SK-N-SH (cell line): Measurements from ENCODE around the gene GSS. TPM values are rescaled to one million over a fixed set of nuclear protein-coding genes. Genes with fewer than 3 reads are reported as not detected.

Experiments
- CTCF ChIA-PET: fragments of 300-600, 350-600 bp; formaldehyde crosslinking; extraction: SDS; loops from one replicate; lab custom pipeline; 2021; lab: Yijun Ruan, JAX
- POLR2A ChIA-PET: fragments of 350-600 bp; sonication (Branson Sonifier 250); formaldehyde crosslinking; extraction: SDS; loops from one replicate; lab custom pipeline; 2020; ENCODE audit warnings: antibody characterized with exemption, inconsistent platforms; lab: Yijun Ruan, JAX
- DNase-seq: peaks from one replicate; pipeline ENCODE4 v3.0.0; 2012
- H2AFZ ChIP-seq: fragments of 200-600 bp; sonication (generic); 2 replicates; pipeline ENCODE4 v1.8.1; 2016; ENCODE audit warnings: antibody characterized with exemption, mild to moderate bottlenecking, low read depth
- H3F3A ChIP-seq: fragments of 200-600 bp; sonication (generic); replicated peaks from 2 replicates; pipeline ENCODE3; 2016; ENCODE audit warnings: antibody characterized with exemption, mild to moderate bottlenecking; ENCODE audit not compliant: insufficient read depth
- H3K27ac ChIP-seq, 2 experiments: fragments of 200-500 bp in 1 of 2; fragments of 200-600 bp in 1 of 2; sonication (Bioruptor generic) in 1 of 2; sonication (generic), shearing (Covaris generic) in 1 of 2; 2 replicates each; pipeline versions ENCODE4 v1.5.1 to v1.6.1; 2014 to 2016; ENCODE audit warnings: low read depth in 2 of 2, inconsistent platforms in 1 of 2, low read length in 1 of 2, mild to moderate bottlenecking in 1 of 2, mixed read lengths in 1 of 2
- H3K27me3 ChIP-seq: fragments of 200-600 bp; sonication (generic), shearing (Covaris generic); 2 replicates; pipeline ENCODE4 v1.6.1; 2016; ENCODE audit warnings: mixed run types; ENCODE audit not compliant: insufficient read depth
- H3K36me3 ChIP-seq, 2 experiments: fragments of 200-500 bp in 1 of 2; fragments of 200-600 bp in 1 of 2; sonication (Bioruptor generic) in 1 of 2; sonication (generic) in 1 of 2; replicated peaks in 1 of 2; 2 replicates each; pipeline versions ENCODE3 to v1.5.1; 2014 to 2016; ENCODE audit warnings: low read length in 1 of 2, mild to moderate bottlenecking in 1 of 2; ENCODE audit not compliant: insufficient read depth in 2 of 2, control insufficient read depth in 1 of 2
- H3K4me1 ChIP-seq, 2 experiments: fragments of 200-500 bp in 1 of 2; fragments of 200-600 bp in 1 of 2; sonication (Bioruptor generic) in 1 of 2; sonication (generic), shearing (Covaris generic) in 1 of 2; 2 replicates each; pipeline versions ENCODE4 v1.5.1 to v1.6.1; 2014 to 2016; ENCODE audit warnings: low read depth in 1 of 2, low read length in 1 of 2, mixed run types in 1 of 2; ENCODE audit not compliant: insufficient read depth in 2 of 2, control insufficient read depth in 1 of 2
- H3K4me2 ChIP-seq: fragments of 200-600 bp; sonication (generic), shearing (Covaris generic); 2 replicates; pipeline ENCODE4 v1.6.1; 2017; ENCODE audit warnings: mixed run types
- H3K4me3 ChIP-seq, 2 experiments: fragments of 200-500 bp in 1 of 2; fragments of 200-600 bp in 1 of 2; sonication (Bioruptor generic) in 1 of 2; sonication (generic), shearing (Covaris generic) in 1 of 2; 2 replicates each; pipeline versions ENCODE4 v1.5.1 to v1.8.1; 2014 to 2016; ENCODE audit warnings: low read depth in 2 of 2, inconsistent platforms in 1 of 2, low read length in 1 of 2, mild to moderate bottlenecking in 1 of 2, mixed read lengths in 1 of 2, moderate library complexity in 1 of 2
- H3K79me2 ChIP-seq: fragments of 200-600 bp; sonication (generic); 2 replicates; pipeline ENCODE4 v1.8.1; 2017; ENCODE audit warnings: mild to moderate bottlenecking; ENCODE audit not compliant: insufficient read depth
- H3K9ac ChIP-seq: fragments of 200-600 bp; sonication (generic); 2 replicates; pipeline ENCODE4 v1.6.1; 2017; ENCODE audit warnings: mixed run types
- H3K9me2 ChIP-seq: fragments of 200-600 bp; sonication (generic); 2 replicates; pipeline ENCODE4 v1.6.1; 2017; ENCODE audit warnings: mixed run types
- H3K9me3 ChIP-seq: fragments of 200-600 bp; sonication (generic); 2 replicates; pipeline ENCODE4 v1.6.1; 2017; ENCODE audit warnings: mixed run types, mild to moderate bottlenecking, moderate library complexity
- H4K20me1 ChIP-seq: fragments of 200-600 bp; sonication (generic); 2 replicates; pipeline ENCODE4 v1.6.1; 2017; ENCODE audit warnings: mild to moderate bottlenecking, mixed run types; ENCODE audit not compliant: insufficient read depth
- CHD2 ChIP-seq: fragments of 150-350 bp; IDR thresholded peaks from 2 replicates; pipeline ENCODE4 v1.6.1; 2018; ENCODE audit warnings: low read length; ENCODE audit not compliant: partially characterized antibody
- EP300 ChIP-seq, 2 experiments: IDR thresholded peaks; 2 replicates each; pipeline versions ENCODE4 v1.4.0 to v1.6.1; 2012; ENCODE audit warnings: borderline replicate concordance in 1 of 2, low read depth in 1 of 2, low read length in 1 of 2
- EZH2phosphoT487 ChIP-seq: fragments of 200-600 bp; sonication (generic); IDR thresholded peaks from 2 replicates; pipeline ENCODE4 v1.6.1; 2017; ENCODE audit warnings: low read depth, mixed run types, mild to moderate bottlenecking, antibody characterized with exemption, moderate library complexity, borderline replicate concordance
- FOSL2 ChIP-seq: IDR thresholded peaks from 2 replicates; pipeline ENCODE4 v1.4.0; 2012; ENCODE audit warnings: low read depth, mild to moderate bottlenecking, moderate library complexity, borderline replicate concordance
- FOXM1 ChIP-seq: IDR thresholded peaks from 2 replicates; pipeline ENCODE4 v1.4.0; 2012; ENCODE audit warnings: low read depth, mild to moderate bottlenecking
- MEF2A ChIP-seq: IDR thresholded peaks from 2 replicates; pipeline ENCODE4 v1.4.0; 2012; ENCODE audit warnings: low read depth, borderline replicate concordance
- NRF1 ChIP-seq: IDR thresholded peaks from 2 replicates; pipeline ENCODE4 v1.6.1; 2012; ENCODE audit warnings: low read depth, mild to moderate bottlenecking, low read length
- TCF12 ChIP-seq: IDR thresholded peaks from 2 replicates; pipeline ENCODE4 v1.4.0; 2012
- USF1 ChIP-seq: IDR thresholded peaks from 2 replicates; pipeline ENCODE4 v1.4.0; 2012; ENCODE audit warnings: low read depth, borderline replicate concordance
- WGBS: methylation state at CpG from one replicate; pipeline ENCODE4 v1.1.6; 2017; ENCODE audit warnings: low lambda C conversion rate; 5-methylcytosine and 5-hydroxymethylcytosine counted together
- polyA plus RNA-seq, 3 experiments: library from polyadenylated mRNA; depleted of rRNA; stranded (reverse); fragments of >200 nt; gene quantifications; 2 replicates each; pipeline ENCODE4 v1.2.3, GENCODE V29; 2012
- TF ChIP-seq, protein P1 (sequence below): IDR thresholded peaks from 2 replicates; pipeline ENCODE4 v1.6.1; 2012; ENCODE audit warnings: mild to moderate bottlenecking, low read depth, low read length, moderate library complexity
- TF ChIP-seq, protein P2 (sequence below): fragments of 150-350 bp; IDR thresholded peaks from 2 replicates; pipeline ENCODE4 v1.6.1; 2016; ENCODE audit warnings: mild to moderate bottlenecking, low read depth, low read length

GSS gene
- polyA plus RNA-seq, 1 of the 3 experiments (the other 2 are of a cell fraction): 95.6 TPM

GRCh38 chr20:34951652-34952051 is 4.0 kb downstream of the GSS start:
- ChIA-PET CTCF (interaction anchor here (0.6 to 2.3 kb wide), 4 partner anchors 10 to 117 kb away, joined by 3 to 9 read pairs (median 3); no protein-coding TSS in a partner anchor), POLR2A (no interaction called here)
- Histone ChIP-seq H3K9ac (no peak overlapping the region), H4K20me1 (no peaks in the 10 kb centered on the region), H3K36me3 (peaks cover 12 to 31% of the 10 kb centered on the region in 2 experiments), H3F3A (peaks cover 9% of the 10 kb centered on the region), H3K9me3 (no peaks in the 10 kb centered on the region), H3K9me2 (no peaks in the 10 kb centered on the region), H3K27me3 (no peaks in the 10 kb centered on the region), H2AFZ (no peak overlapping the region), H3K4me2 (no peak overlapping the region), H3K79me2 (peaks cover 33% of the 10 kb centered on the region; the same call in 1 of the 2 replicates), H3K4me3 (no peak overlapping the region), H3K27ac (no peak overlapping the region), H3K4me1 (peaks cover 10 to 23% of the 10 kb centered on the region in 2 experiments; a peak in 3 of 4 replicates)
- no peak for DNase-seq
- TF ChIP-seq FOXM1 (no peak), CHD2 (no peak), FOSL2 (no peak), NRF1 (no peak), EZH2phosphoT487 (no peak), EP300 (IDR thresholded peaks at IDR 0.05; ENCODE audit: borderline replicate concordance in 1 of 2, low read depth in 1 of 2, low read length in 1 of 2) (no peak), USF1 (no peak)
- TF ChIP-seq, protein P1, sequence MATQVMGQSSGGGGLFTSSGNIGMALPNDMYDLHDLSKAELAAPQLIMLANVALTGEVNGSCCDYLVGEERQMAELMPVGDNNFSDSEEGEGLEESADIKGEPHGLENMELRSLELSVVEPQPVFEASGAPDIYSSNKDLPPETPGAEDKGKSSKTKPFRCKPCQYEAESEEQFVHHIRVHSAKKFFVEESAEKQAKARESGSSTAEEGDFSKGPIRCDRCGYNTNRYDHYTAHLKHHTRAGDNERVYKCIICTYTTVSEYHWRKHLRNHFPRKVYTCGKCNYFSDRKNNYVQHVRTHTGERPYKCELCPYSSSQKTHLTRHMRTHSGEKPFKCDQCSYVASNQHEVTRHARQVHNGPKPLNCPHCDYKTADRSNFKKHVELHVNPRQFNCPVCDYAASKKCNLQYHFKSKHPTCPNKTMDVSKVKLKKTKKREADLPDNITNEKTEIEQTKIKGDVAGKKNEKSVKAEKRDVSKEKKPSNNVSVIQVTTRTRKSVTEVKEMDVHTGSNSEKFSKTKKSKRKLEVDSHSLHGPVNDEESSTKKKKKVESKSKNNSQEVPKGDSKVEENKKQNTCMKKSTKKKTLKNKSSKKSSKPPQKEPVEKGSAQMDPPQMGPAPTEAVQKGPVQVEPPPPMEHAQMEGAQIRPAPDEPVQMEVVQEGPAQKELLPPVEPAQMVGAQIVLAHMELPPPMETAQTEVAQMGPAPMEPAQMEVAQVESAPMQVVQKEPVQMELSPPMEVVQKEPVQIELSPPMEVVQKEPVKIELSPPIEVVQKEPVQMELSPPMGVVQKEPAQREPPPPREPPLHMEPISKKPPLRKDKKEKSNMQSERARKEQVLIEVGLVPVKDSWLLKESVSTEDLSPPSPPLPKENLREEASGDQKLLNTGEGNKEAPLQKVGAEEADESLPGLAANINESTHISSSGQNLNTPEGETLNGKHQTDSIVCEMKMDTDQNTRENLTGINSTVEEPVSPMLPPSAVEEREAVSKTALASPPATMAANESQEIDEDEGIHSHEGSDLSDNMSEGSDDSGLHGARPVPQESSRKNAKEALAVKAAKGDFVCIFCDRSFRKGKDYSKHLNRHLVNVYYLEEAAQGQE: no peak
- TF ChIP-seq, protein P2, sequence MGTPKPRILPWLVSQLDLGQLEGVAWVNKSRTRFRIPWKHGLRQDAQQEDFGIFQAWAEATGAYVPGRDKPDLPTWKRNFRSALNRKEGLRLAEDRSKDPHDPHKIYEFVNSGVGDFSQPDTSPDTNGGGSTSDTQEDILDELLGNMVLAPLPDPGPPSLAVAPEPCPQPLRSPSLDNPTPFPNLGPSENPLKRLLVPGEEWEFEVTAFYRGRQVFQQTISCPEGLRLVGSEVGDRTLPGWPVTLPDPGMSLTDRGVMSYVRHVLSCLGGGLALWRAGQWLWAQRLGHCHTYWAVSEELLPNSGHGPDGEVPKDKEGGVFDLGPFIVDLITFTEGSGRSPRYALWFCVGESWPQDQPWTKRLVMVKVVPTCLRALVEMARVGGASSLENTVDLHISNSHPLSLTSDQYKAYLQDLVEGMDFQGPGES: no peak
- WGBS: 90% methylated on average over 5 of the region's 8 CpGs

DNA sequence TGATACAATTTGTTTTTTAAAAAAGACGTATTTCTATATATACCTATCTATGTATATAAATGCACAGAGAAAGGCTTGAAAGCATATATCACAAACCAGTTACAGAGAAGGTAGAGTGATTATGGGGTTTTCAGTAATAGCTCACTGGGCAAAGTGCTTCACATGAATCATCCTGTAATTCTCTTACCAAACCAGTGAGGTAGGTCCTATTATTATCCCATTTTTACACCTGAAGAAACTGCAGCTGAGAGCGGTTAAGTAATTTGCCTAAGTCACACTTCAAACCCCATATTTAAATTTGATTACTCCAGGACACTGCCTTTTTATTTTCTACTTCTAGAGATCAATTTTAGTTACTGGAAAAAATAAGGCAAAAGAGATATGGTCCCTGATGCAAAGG is 4.4 kb downstream of the GSS start:
- H3K79me2 ChIP-seq: peaks cover 33% of the 10 kb centered on the region; the same call in 1 of the 2 replicates
- TF ChIP-seq, protein P1: no peak
- no peak for TF ChIP-seq USF1
- no peak for TF ChIP-seq MEF2A
- no peak for TF ChIP-seq TCF12
- TF ChIP-seq, all 33 proteins: peak for 0
- H3K4me1 ChIP-seq: peaks cover 9 to 23% of the 10 kb centered on the region in 2 experiments; a peak in 3 of 4 replicates
- H3K27me3 ChIP-seq: no peaks in the 10 kb centered on the region
- POLR2A ChIA-PET: no interaction called here
- 94% methylated on average over 2 of the region's 2 CpGs for WGBS
- peaks cover 15 to 31% of the 10 kb centered on the region in 2 experiments for H3K36me3 ChIP-seq
- H3F3A ChIP-seq: peaks cover 9% of the 10 kb centered on the region
- DNase-seq: no peak
- no peak overlapping the region for H3K4me3 ChIP-seq
- H3K4me2 ChIP-seq: no peak overlapping the region
- no peak overlapping the region for H3K27ac ChIP-seq
- CTCF ChIA-PET: interaction anchor here (1.0 to 2.3 kb wide), 3 partner anchors 10 to 77 kb away, joined by 3 to 9 read pairs (median 3); no protein-coding TSS in a partner anchor
- H2AFZ ChIP-seq: no peak overlapping the region
- H4K20me1 ChIP-seq: no peaks in the 10 kb centered on the region
- H3K9me3 ChIP-seq: no peaks in the 10 kb centered on the region
- no peaks in the 10 kb centered on the region for H3K9me2 ChIP-seq
- H3K9ac ChIP-seq: no peak overlapping the region
